Psoas muscle (tissue), 8 donors: ENCODE results near the gene APPL2. TPM values are rescaled to one million over a fixed set of nuclear protein-coding genes. Genes with fewer than 3 reads are reported as not detected.

Source experiments
- ATAC-seq, 4 donors: fragments of 200-7000 bp; cut with Tn5 transposase; one replicate each; pipeline ENCODE4 v1.9.1; 2020; ENCODE audit warnings: moderate library complexity in 3 of 4, mild to moderate bottlenecking in 2 of 4
- DNase-seq, 2 donors: peaks; one replicate each; pipeline ENCODE4 v3.0.0-alpha.2; 2020
- H3K27ac ChIP-seq: fragments of 200-600 bp; one replicate; pipeline ENCODE4 v1.8.0; 2022
- H3K27me3 ChIP-seq, 3 donors: fragments of 200-600 bp in 1 of 3; one replicate each; pipeline versions ENCODE4 v1.6.1 to v1.8.0; 2013 to 2022; ENCODE audit warnings: low read length in 2 of 3, mild to moderate bottlenecking in 2 of 3, moderate library complexity in 1 of 3; ENCODE audit not compliant: insufficient read depth in 3 of 3
- H3K36me3 ChIP-seq, 2 donors: fragments of 200-600 bp in 1 of 2; one replicate each; pipeline versions ENCODE4 v1.6.1 to v1.8.0; 2013 to 2022; ENCODE audit warnings: low read depth in 1 of 2, mild to moderate bottlenecking in 1 of 2, moderate library complexity in 1 of 2; ENCODE audit not compliant: insufficient read depth in 1 of 2
- H3K4me1 ChIP-seq: fragments of 200-600 bp; one replicate; pipeline ENCODE4 v1.8.0; 2022
- H3K4me3 ChIP-seq: fragments of 200-600 bp; one replicate; pipeline ENCODE4 v1.8.0; 2022; ENCODE audit warnings: mild to moderate bottlenecking
- H3K9me3 ChIP-seq: fragments of 200-600 bp; one replicate; pipeline ENCODE4 v1.8.0; 2022
- CTCF ChIP-seq: fragments of 200-600 bp; IDR thresholded peaks from one replicate; pipeline ENCODE4 v1.8.0; 2022; ENCODE audit warnings: antibody characterized with exemption
- WGBS, 3 donors: extraction: QIAGEN DNeasy Blood & Tissue Kit; methylation state at CpG; one replicate each; pipeline versions ENCODE4 v1.1.6 to v1.1.7; 2013; 5-methylcytosine and 5-hydroxymethylcytosine counted together
- intact Hi-C, 2 donors: fragments of 100-400 bp; cut with DNase I; formaldehyde crosslinking; loops; one replicate each; pipeline versions ENCODE4 v1.11.0 to v1.14.2; 2022
- polyA plus RNA-seq, 3 donors: library from polyadenylated mRNA; stranded (reverse); fragments of 200-250 nt; gene quantifications; one replicate each; pipeline ENCODE4 v1.2.3, GENCODE V29; 2013
- total RNA-seq, 4 donors: library from RNA; stranded (reverse); fragmentation: NEBNext Ultra II Directional in 2 of 4; extraction: Animal tissue kit (Norgen Biotek cat#: 25700) in 2 of 4; gene quantifications; one replicate each; pipeline versions ENCODE4 v1.2.1 to v1.2.4, GENCODE V29; 2021 to 2023
- donor health status: healthy with polysubstance abuse.
- donor health status: DM: no; HTN: no; CAD: no; lungs with moderate emphysema.
- donor health status: Bipolar disorder and iron deficiency.
- donor health status: healthy.
- donor health status: DM: yes; HTN: yes; CAD: no.
- donor health status: DM: no; HTN: no; CAD: no.
- donor health status: DM: no; HTN: no; CAD: no.
- donor health status: DM: yes; HTN: yes; CAD: no.

APPL2 gene
- total and polyA plus RNA-seq, 7 donors, result 7.3 to 14.8 (median 10.4) TPM

- DNase-seq, result no peak
- intact Hi-C loops, result no loop called here
- no peaks in the 10 kb centered on the region for H3K36me3 ChIP-seq
- TF ChIP-seq CTCF, result no peak
- 63 to 70% (median 67%) methylated on average over 4 of the region's 4 CpGs for WGBS, 3 donors
- no peak for ATAC-seq
- H3K9me3 ChIP-seq, result no peaks in the 10 kb centered on the region
- no peak overlapping the region for H3K4me3 ChIP-seq
- no peaks in the 10 kb centered on the region for H3K4me1 ChIP-seq
- no peaks in the 10 kb centered on the region for H3K27me3 ChIP-seq
- no peak overlapping the region for H3K27ac ChIP-seq
Measured at GRCh38 chr12:105267711-105268110, 31.7 kb upstream of the APPL2 start.

GRCh38 chr12:105264771-105265170 lies 28.8 kb upstream of the APPL2 start:
- ATAC-seq, result no peak
- no peak for DNase-seq
- TF ChIP-seq CTCF, result no peak
- H3K4me3 ChIP-seq, result no peak overlapping the region
- H3K9me3 ChIP-seq, result no peaks in the 10 kb centered on the region
- H3K36me3 ChIP-seq, result no peaks in the 10 kb centered on the region
- no peaks in the 10 kb centered on the region for H3K27me3 ChIP-seq
- no peak overlapping the region for H3K27ac ChIP-seq
- 86 to 93% (median 87%) methylated on average over 4 of the region's 4 CpGs for WGBS, 3 donors
- intact Hi-C loops, result no loop called here
- no peaks in the 10 kb centered on the region for H3K4me1 ChIP-seq

GRCh38 chr12:105262461-105263184 lies 26.6 kb upstream of the APPL2 start:
- 74 to 78% (median 77%) methylated on average over 6 of the region's 6 CpGs for WGBS, 3 donors
- no peak for ATAC-seq
- H3K9me3 ChIP-seq, result no peaks in the 10 kb centered on the region

GRCh38 chr12:105261010-105261409 lies 25.0 kb upstream of the APPL2 start:
- ATAC-seq, result no peak
- Histone ChIP-seq H3K36me3 (no peaks in the 10 kb centered on the region), H3K9me3 (no peaks in the 10 kb centered on the region), H3K4me1 (no peaks in the 10 kb centered on the region), H3K27me3 (no peaks in the 10 kb centered on the region), H3K4me3 (no peak overlapping the region), H3K27ac (no peak overlapping the region)
- no peak for DNase-seq
- intact Hi-C loops, result no loop called here
- no peak for TF ChIP-seq CTCF
- 35 to 55% (median 42%) methylated on average over 2 of the region's 2 CpGs for WGBS, 3 donors

More at GRCh38 chr12:105262461-105263184, 26.6 kb upstream of the APPL2 start:
- TF ChIP-seq CTCF, result no peak
- Histone ChIP-seq H3K27me3 (no peaks in the 10 kb centered on the region), H3K27ac (no peak overlapping the region), H3K4me3 (no peak overlapping the region), H3K4me1 (no peaks in the 10 kb centered on the region), H3K36me3 (no peaks in the 10 kb centered on the region)
- DNase-seq, result no peak
- intact Hi-C loops, result no loop called here

- WGBS, 3 donors, result 81 to 87% (median 83%) methylated on average over 3 of the region's 3 CpGs
- DNase-seq (no peak), ATAC-seq (no peak)
- Histone ChIP-seq H3K4me1 (no peaks in the 10 kb centered on the region), H3K36me3 (no peaks in the 10 kb centered on the region), H3K4me3 (no peak overlapping the region), H3K9me3 (no peaks in the 10 kb centered on the region), H3K27me3 (no peaks in the 10 kb centered on the region), H3K27ac (no peak overlapping the region)
- intact Hi-C loops, result loop anchor here in 1 of 2 donors (5.0 kb wide), 1 partner anchor 748 kb away; no protein-coding TSS in a partner anchor
- TF ChIP-seq CTCF, result no peak
Measured at GRCh38 chr12:105259226-105259625, 23.3 kb upstream of the APPL2 start.
